ENCODE data around the gene MIA. TPM values are rescaled to one million over a fixed set of nuclear protein-coding genes. Genes with fewer than 3 reads are reported as not detected.

Gene MIA
- total and polyA plus RNA-seq, 9 of the 15 experiments (the other 6 are each of a cell fraction or from before 2014, with no cell fraction given) = 0.21 TPM; not detected in 8

DNA sequence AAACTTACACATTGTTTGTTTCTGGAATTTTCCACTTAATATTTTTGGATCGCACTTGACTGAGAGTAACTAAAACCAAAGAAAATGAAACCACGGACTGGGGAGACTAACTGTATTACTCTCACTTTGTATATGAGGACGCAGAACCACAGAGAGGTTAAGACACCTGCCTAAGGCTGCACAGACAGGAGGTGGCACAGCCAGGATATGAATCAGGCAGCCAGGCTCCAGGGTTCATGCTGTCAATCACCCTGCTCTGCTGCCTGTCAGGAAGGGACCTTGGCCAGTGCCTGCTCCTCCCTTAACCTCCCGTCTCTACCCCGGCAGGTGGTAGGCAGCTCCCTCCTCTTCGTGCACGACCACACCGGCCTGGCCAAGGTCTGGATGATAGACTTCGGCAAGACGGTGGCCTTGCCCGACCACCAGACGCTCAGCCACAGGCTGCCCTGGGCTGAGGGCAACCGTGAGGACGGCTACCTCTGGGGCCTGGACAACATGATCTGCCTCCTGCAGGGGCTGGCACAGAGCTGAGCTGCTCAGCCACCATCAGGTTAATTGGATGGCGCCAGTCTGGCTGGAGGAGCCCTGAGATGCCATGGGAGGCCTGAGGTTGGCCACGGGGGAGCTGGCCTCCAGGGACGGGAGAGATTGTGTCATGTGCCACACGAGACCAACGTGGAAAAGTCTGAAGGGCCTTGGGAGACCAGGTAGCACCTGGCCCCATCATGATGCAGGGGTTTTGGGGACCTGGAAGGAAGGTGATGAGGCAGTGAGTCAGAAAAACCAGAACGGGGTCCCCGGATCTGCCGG lies 36.1 kb upstream of the MIA start:
- ATAC-seq (no peak), DNase-seq (ENCODE audit: extremely low read depth in 1 of 4, low spot score in 3 of 4) (no peak), FAIRE-seq (no peak)
- 0 out of 2 replicates have a peak, but pooled peaks cover 3% of the 10 kb centered on the region for H4K20me1 ChIP-seq (replicated peaks; ENCODE audit: control insufficient read depth, insufficient read depth, low read length)
- intact Hi-C loops (cut with micrococcal nuclease) (no loop called here), in situ Hi-C loops (cut with MboI) (no loop called here)
- WGBS (ENCODE audit: insufficient coverage, low coverage, missing lambda C conversion rate) = 85% methylated on average over 21 of the region's 22 CpGs
- H3K27me3 ChIP-seq (ENCODE audit: control insufficient read depth in 2 of 2, insufficient read depth in 2 of 2, low read length in 2 of 2) = no peaks in the 10 kb centered on the region
- peaks cover 50% of the 10 kb centered on the region; the same call in 2 of the 3 replicates for H3K36me3 ChIP-seq (ENCODE audit: control insufficient read depth, insufficient read depth, low read length)
- H3K4me2 ChIP-seq (ENCODE audit: insufficient read depth, low read length) = no peak overlapping the region
- BruUV-seq (replicated peaks) = no TSS peak
- H3K4me3 ChIP-seq = no peak overlapping the region
- no peaks in the 10 kb centered on the region for H3K9me1 ChIP-seq (ENCODE audit: control insufficient read depth, insufficient read depth, low read length)
- H3K4me1 ChIP-seq (replicated peaks in 1 of 2; ENCODE audit: control insufficient read depth in 2 of 2, insufficient read depth in 2 of 2, low read length in 2 of 2) = peaks cover 0 to 34% of the 10 kb centered on the region in 2 experiments; a peak in 3 of 5 replicates
- H3K9me3 ChIP-seq (replicated peaks; ENCODE audit: control insufficient read depth, insufficient read depth, low read depth, low read length) = no peaks in the 10 kb centered on the region
- peak overlapping the region in 1 of 2 experiments; percentile 84; a peak in 2 of 4 replicates for H3K9ac ChIP-seq (ENCODE audit: insufficient read depth in 1 of 2, low read depth in 2 of 2, low read length in 2 of 2)
- H2AFZ ChIP-seq (ENCODE audit: low read depth, low read length) = no peak overlapping the region
- ChIA-PET POLR2A (interaction anchor here (0.6 to 2.0 kb wide), 3 partner anchors 9 to 11 kb away, joined by 3 to 9 read pairs (median 4); partner anchors contain the start of genes ACTMAP and SNRPA), CTCF (ENCODE audit: low intra/inter-chr PET ratio) (no interaction called here)
- H3K79me2 ChIP-seq (ENCODE audit: control insufficient read depth, insufficient read depth, low read length) = no peaks in the 10 kb centered on the region
- H3K27ac ChIP-seq (ENCODE audit: extremely low read depth, low read depth, low read length) = no peak overlapping the region
- TF ChIP-seq POLR2G (IDR thresholded peaks at IDR 0.05; ENCODE audit: low read depth, low read length) (peak; percentile 61), TFAM (CRISPR knock-in tag; conservative IDR thresholded peaks at IDR 0.05) (no peak), MXI1 (IDR thresholded peaks at IDR 0.05; ENCODE audit: low read depth, low read length) (no peak), ZNF165 (CRISPR knock-in tag; IDR thresholded peaks at IDR 0.05; ENCODE audit: borderline replicate concordance) (no peak), SREBF2 (CRISPR knock-in tag; IDR thresholded peaks at IDR 0.05) (no peak), CAMTA2 (CRISPR knock-in tag; conservative IDR thresholded peaks at IDR 0.05) (no peak), SMC3 (conservative IDR thresholded peaks at IDR 0.05; ENCODE audit: insufficient read depth, low read depth, low read length) (no peak), PKNOX1 (IDR thresholded peaks at IDR 0.05) (peak; percentile 59), KLF6 (CRISPR knock-in tag; IDR thresholded peaks at IDR 0.05; ENCODE audit: borderline replicate concordance) (no peak), RBFOX2 (IDR thresholded peaks at IDR 0.05; ENCODE audit: low read depth, low read length) (0 out of 2 replicates have a peak, but pooled peaks have one; percentile 16), ZFP36 (IDR thresholded peaks at IDR 0.05; ENCODE audit: low read depth, low read length, partially characterized antibody) (peak; percentile 71), BRD9 (IDR thresholded peaks at IDR 0.05; ENCODE audit: low read depth, partially characterized antibody) (peak; percentile 55)
- TF ChIP-seq, protein P1, sequence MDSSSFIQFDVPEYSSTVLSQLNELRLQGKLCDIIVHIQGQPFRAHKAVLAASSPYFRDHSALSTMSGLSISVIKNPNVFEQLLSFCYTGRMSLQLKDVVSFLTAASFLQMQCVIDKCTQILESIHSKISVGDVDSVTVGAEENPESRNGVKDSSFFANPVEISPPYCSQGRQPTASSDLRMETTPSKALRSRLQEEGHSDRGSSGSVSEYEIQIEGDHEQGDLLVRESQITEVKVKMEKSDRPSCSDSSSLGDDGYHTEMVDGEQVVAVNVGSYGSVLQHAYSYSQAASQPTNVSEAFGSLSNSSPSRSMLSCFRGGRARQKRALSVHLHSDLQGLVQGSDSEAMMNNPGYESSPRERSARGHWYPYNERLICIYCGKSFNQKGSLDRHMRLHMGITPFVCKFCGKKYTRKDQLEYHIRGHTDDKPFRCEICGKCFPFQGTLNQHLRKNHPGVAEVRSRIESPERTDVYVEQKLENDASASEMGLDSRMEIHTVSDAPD (CRISPR knock-in tag; IDR thresholded peaks at IDR 0.05) = no peak
- TF ChIP-seq, protein P2, sequence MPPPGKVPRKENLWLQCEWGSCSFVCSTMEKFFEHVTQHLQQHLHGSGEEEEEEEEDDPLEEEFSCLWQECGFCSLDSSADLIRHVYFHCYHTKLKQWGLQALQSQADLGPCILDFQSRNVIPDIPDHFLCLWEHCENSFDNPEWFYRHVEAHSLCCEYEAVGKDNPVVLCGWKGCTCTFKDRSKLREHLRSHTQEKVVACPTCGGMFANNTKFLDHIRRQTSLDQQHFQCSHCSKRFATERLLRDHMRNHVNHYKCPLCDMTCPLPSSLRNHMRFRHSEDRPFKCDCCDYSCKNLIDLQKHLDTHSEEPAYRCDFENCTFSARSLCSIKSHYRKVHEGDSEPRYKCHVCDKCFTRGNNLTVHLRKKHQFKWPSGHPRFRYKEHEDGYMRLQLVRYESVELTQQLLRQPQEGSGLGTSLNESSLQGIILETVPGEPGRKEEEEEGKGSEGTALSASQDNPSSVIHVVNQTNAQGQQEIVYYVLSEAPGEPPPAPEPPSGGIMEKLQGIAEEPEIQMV (tag; conservative IDR thresholded peaks at IDR 0.05; ENCODE audit: low read depth) = no peak

All from K562 (cell line).